Ovary (tissue), 9 donors: ENCODE results near the gene PALLD. TPM values are rescaled to one million over a fixed set of nuclear protein-coding genes. Genes with fewer than 3 reads are reported as not detected.

Source experiments
- DNase-seq, 5 donors: peaks; one replicate each; pipeline ENCODE4 v3.0.0-alpha.2; 2019 to 2020
- H3K27ac ChIP-seq, 2 donors: fragments of 200-600 bp; one replicate each; pipeline versions ENCODE4 v1.5.1 to v1.8.0; 2019 to 2022
- H3K27me3 ChIP-seq: fragments of 200-600 bp; one replicate; pipeline ENCODE4 v1.8.0; 2022
- H3K36me3 ChIP-seq: fragments of 200-600 bp; sonication (generic); one replicate; pipeline ENCODE4 v1.5.1; 2019
- H3K4me1 ChIP-seq: one replicate; pipeline ENCODE4 v1.8.1; 2013; ENCODE audit warnings: mild to moderate bottlenecking, moderate library complexity; ENCODE audit not compliant: insufficient read depth
- H3K4me3 ChIP-seq: fragments of 200-600 bp; sonication (generic); one replicate; pipeline ENCODE4 v1.5.1; 2017
- H3K9me3 ChIP-seq, 2 donors: fragments of 200-600 bp in 1 of 2; sonication (generic) in 1 of 2; one replicate each; pipeline versions ENCODE4 v1.5.1 to v1.8.1; 2013 to 2019; ENCODE audit warnings: mild to moderate bottlenecking in 1 of 2, moderate library complexity in 1 of 2
- EP300 ChIP-seq: sonication (generic); formaldehyde crosslinking; IDR thresholded peaks from one replicate; pipeline ENCODE4 v1.6.1; 2017; ENCODE audit warnings: antibody characterized with exemption
- POLR2A ChIP-seq: fragments of 450-650 bp; IDR thresholded peaks from one replicate; pipeline ENCODE4 v1.6.1; 2017; ENCODE audit warnings: antibody characterized with exemption, mild to moderate bottlenecking, moderate library complexity
- WGBS, 3 donors: extraction: QIAGEN DNeasy Blood & Tissue Kit in 1 of 3; methylation state at CpG; one replicate each; pipeline versions ENCODE4 v1.1.5 to v1.1.7; 2013 to 2017; 5-methylcytosine and 5-hydroxymethylcytosine counted together
- intact Hi-C, 4 donors: fragments of 100-400 bp; cut with DNase I; formaldehyde crosslinking; loops; one replicate each; pipeline versions ENCODE4 v1.11.0 to v1.15.1; 2022 to 2023
- polyA plus RNA-seq, 2 donors: library from polyadenylated mRNA; stranded (reverse); fragments of 200-250 nt in 1 of 2; fragments of 350-450 nt in 1 of 2; fragmentation: Illumina TruSeq in 1 of 2; extraction: RNeasy Lipid Tissue Mini Kit (QIAGEN cat#74804) in 1 of 2; gene quantifications; one replicate each; pipeline ENCODE4 v1.2.3, GENCODE V29; 2013 to 2014
- total RNA-seq, 7 donors: library from RNA; depleted of rRNA in 2 of 7; stranded (reverse); fragments of >200 nt in 2 of 7; fragmentation: NEBNext Ultra II Directional in 3 of 7; extraction: Animal tissue kit (Norgen Biotek cat#: 25700) in 3 of 7; gene quantifications; one replicate each; pipeline versions ENCODE4 v1.1.0 to v1.2.4, GENCODE V29; 2016 to 2023
- TF ChIP-seq, protein P1 (sequence below), 3 donors: fragments of 450-650 bp in 2 of 3; fragments of 200-600 bp in 1 of 3; IDR thresholded peaks; one replicate each; pipeline versions ENCODE4 v1.5.1 to v1.8.0; 2016 to 2022; ENCODE audit warnings: antibody characterized with exemption in 3 of 3, mild to moderate bottlenecking in 1 of 3
- donor health status: DM: no; HTN: no; CAD: no; lungs with moderate emphysema.
- donor health status: DM: no; HTN: no; CAD: no.
- donor health status: Bipolar disorder and iron deficiency.
- donor health status: DM: yes; HTN: yes; CAD: no.
- donor health status: DM: no; HTN: no; CAD: no.
- donor health status: DM: yes; HTN: yes; CAD: no.

The PALLD gene
- total and polyA plus RNA-seq, 9 donors: 96.8 to 605 (median 137) TPM

DNA sequence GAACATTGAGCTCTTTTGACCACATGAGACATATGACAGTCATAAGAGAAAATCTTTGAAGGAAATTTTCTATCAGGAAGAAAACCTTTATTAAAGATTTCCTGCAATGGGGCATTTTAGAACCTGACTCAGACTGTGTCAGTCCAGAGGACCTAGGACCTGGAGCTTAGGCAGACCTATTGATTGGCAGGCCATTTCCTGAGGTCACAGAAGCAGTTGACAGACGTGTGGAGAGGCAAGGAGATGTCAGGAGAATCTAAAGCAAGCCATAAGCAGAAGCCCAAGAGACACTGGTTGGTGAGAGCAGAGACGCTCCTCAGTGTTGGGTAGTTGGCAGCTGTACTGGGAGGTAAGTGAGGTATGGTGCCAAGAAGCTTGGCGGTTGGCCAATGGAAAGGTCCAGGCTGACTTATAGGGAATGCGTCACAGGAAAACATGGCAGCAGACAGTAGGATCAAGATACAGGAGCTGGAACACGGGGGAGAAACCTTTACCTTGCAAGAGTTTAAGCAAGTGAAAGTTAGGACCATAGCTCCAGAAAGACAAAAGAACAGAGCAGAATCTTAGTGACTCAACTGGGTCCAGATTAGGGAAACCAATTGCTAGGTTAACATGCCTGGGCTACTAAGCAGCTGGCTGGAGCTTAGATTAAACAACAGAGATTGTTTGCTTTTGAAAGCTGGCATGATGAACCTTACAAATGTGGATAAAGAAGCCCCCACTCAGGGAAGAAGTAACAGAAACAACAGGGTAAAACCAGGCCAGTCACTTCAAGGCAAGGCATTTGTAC, 18.6 kb downstream of the PALLD start:
- no peak overlapping the region for H3K27ac ChIP-seq
- TF ChIP-seq, protein P1, sequence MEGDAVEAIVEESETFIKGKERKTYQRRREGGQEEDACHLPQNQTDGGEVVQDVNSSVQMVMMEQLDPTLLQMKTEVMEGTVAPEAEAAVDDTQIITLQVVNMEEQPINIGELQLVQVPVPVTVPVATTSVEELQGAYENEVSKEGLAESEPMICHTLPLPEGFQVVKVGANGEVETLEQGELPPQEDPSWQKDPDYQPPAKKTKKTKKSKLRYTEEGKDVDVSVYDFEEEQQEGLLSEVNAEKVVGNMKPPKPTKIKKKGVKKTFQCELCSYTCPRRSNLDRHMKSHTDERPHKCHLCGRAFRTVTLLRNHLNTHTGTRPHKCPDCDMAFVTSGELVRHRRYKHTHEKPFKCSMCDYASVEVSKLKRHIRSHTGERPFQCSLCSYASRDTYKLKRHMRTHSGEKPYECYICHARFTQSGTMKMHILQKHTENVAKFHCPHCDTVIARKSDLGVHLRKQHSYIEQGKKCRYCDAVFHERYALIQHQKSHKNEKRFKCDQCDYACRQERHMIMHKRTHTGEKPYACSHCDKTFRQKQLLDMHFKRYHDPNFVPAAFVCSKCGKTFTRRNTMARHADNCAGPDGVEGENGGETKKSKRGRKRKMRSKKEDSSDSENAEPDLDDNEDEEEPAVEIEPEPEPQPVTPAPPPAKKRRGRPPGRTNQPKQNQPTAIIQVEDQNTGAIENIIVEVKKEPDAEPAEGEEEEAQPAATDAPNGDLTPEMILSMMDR (IDR thresholded peaks at IDR 0.05): no peak
- no peak for TF ChIP-seq POLR2A
- TF ChIP-seq EP300: no peak
- no peaks in the 10 kb centered on the region for H3K27me3 ChIP-seq
- H3K36me3 ChIP-seq: no peaks in the 10 kb centered on the region
- 88 to 91% (median 89%) methylated on average over 5 of the region's 5 CpGs for WGBS, 3 donors
- no peaks in the 10 kb centered on the region for H3K9me3 ChIP-seq
- no peak overlapping the region for H3K4me3 ChIP-seq
- no peaks in the 10 kb centered on the region for H3K4me1 ChIP-seq
- intact Hi-C loops: no loop called here
- no peak for DNase-seq

DNA sequence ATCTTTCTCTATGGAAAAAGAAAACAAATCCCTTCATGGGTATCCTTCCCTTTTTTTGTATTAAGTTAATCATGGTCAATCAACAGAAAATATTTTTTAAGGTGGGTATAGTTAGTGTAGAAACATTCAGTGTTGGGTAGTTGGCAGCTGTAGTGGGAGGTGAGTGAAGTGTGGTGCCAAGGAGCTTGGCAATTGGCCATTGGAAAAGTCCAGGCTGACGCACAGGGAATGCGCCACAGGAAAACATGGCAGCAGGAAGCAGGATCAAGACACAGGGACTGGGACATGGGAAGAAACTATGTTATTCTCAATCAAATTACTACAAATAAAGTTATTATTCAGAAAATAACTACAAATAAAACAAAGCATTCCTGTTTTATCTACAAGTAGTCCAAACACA, 20.0 kb downstream of the PALLD start:
- WGBS, 3 donors: 63 to 74% (median 63%) methylated on average over 2 of the region's 2 CpGs
- Histone ChIP-seq H3K27me3 (no peaks in the 10 kb centered on the region), H3K27ac (no peak overlapping the region), H3K4me3 (no peak overlapping the region), H3K9me3 (no peaks in the 10 kb centered on the region), H3K36me3 (no peaks in the 10 kb centered on the region), H3K4me1 (no peaks in the 10 kb centered on the region)
- DNase-seq: no peak
- TF ChIP-seq EP300 (no peak), POLR2A (no peak)
- TF ChIP-seq, protein P1 (IDR thresholded peaks at IDR 0.05): no peak
- intact Hi-C loops: no loop called here

DNA sequence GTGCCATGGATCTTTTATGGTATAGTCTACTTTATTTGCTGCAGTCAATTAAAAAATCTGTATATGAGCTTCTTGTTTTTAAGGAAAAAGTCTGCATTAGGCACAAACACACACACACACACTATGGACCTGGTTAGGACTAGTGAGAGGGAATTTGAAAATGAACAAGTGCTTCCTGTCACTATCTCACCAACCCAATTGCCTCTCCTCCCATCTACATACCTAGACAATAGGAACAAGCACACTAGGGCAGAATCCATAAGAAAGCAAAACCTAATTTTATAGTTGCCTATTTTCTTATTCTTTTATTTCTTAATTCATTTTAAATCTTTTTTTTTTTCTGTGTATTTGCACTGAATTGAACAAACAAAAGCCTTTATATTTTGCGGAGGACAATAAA, 22.7 kb downstream of the PALLD start:
- Histone ChIP-seq H3K27me3 (no peaks in the 10 kb centered on the region), H3K27ac (no peak overlapping the region), H3K4me1 (no peaks in the 10 kb centered on the region), H3K9me3 (no peaks in the 10 kb centered on the region), H3K4me3 (no peak overlapping the region), H3K36me3 (no peaks in the 10 kb centered on the region)
- no peak for DNase-seq
- TF ChIP-seq, protein P1 (IDR thresholded peaks at IDR 0.05): no peak
- TF ChIP-seq EP300: no peak
- no peak for TF ChIP-seq POLR2A
- WGBS, 3 donors: 95 to 100% (median 96%) methylated on average over 1 of the region's 1 CpG
- intact Hi-C loops: no loop called here

DNA sequence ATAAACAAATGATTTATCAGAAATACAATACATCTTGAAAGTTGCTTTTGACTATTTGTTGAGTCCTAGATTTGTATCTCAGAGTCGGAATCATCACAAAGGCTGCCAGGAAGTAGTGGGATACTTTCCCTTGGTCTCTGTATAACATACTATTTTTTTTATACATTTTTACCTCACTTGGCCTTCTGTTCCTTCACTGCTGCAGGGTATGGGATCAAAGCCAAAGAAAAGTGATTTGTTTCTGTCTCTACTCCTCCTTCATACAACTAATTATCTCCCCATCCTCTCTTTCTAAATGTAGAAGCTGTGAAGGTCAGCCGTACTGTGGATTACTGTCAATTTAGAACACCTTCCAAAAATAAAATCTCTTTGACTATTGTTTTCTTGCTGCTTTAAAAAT, 24.9 kb downstream of the PALLD start:
- DNase-seq: no peak
- H3K27me3 ChIP-seq: no peaks in the 10 kb centered on the region
- no peaks in the 10 kb centered on the region for H3K36me3 ChIP-seq
- intact Hi-C loops: no loop called here
- no peaks in the 10 kb centered on the region for H3K4me1 ChIP-seq
- TF ChIP-seq, protein P1 (IDR thresholded peaks at IDR 0.05): no peak
- TF ChIP-seq EP300 (no peak), POLR2A (no peak)
- no peak overlapping the region for H3K4me3 ChIP-seq
- no peak overlapping the region for H3K27ac ChIP-seq
- H3K9me3 ChIP-seq: no peaks in the 10 kb centered on the region
- WGBS, 3 donors: 22 to 31% (median 23%) methylated on average over 2 of the region's 2 CpGs
